NCI-H2196 (cell line): ENCODE data around the gene ZZZ3.
"Not testable (repeated sequence)": the region's sequence is repeated elsewhere in the genome, so short reads cannot be mapped to it uniquely, and the experiment has no call there.

Experiments used
- DNase-seq: peaks from one replicate; lab custom pipeline; 2025; ENCODE audit not compliant: unreplicated experiment; lab: John Stamatoyannopoulos, UW

The ZZZ3 gene

GRCh38 chr1:77682460-77683159, at the start of gene ZZZ3:
TSS of gene ZZZ3 (minus strand) at chr1:77682658. CDS start at chr1:77633354, 49,304 bp downstream.
- peak; percentile 91 for DNase-seq

- DNase-seq, result no peak
Observed at GRCh38 chr1:77732090-77732489, 49.6 kb upstream of the ZZZ3 start.

- DNase-seq, result no peak
Observed at GRCh38 chr1:77725706-77726105, 43.2 kb upstream of the ZZZ3 start.

GRCh38 chr1:77718181-77718580, 35.7 kb upstream of the ZZZ3 start:
- no peak for DNase-seq

- DNase-seq, result no peak
Observed at GRCh38 chr1:77716065-77716464, 33.6 kb upstream of the ZZZ3 start.

- DNase-seq, result no peak
Observed at GRCh38 chr1:77709727-77710126, 27.3 kb upstream of the ZZZ3 start.

- no peak for DNase-seq
Observed at GRCh38 chr1:77706321-77706720, 23.9 kb upstream of the ZZZ3 start.

- no peak for DNase-seq
Observed at GRCh38 chr1:77704736-77705135, 22.3 kb upstream of the ZZZ3 start.

GRCh38 chr1:77699673-77700072, 17.2 kb upstream of the ZZZ3 start:
- DNase-seq, result not testable (repeated sequence)

GRCh38 chr1:77697441-77697840, 15.0 kb upstream of the ZZZ3 start:
- no peak for DNase-seq

- DNase-seq, result no peak
Observed at GRCh38 chr1:77688939-77689338, 6.5 kb upstream of the ZZZ3 start.

GRCh38 chr1:77687519-77687906, 5.1 kb upstream of the ZZZ3 start:
- DNase-seq, result no peak

GRCh38 chr1:77686796-77687518, 4.5 kb upstream of the ZZZ3 start:
- DNase-seq, result no peak

GRCh38 chr1:77683160-77684148, 996 bp upstream of the ZZZ3 start:
- DNase-seq, result peak; percentile 91

GRCh38 chr1:77680173-77680572, 2.3 kb downstream of the ZZZ3 start:
- DNase-seq, result no peak

GRCh38 chr1:77678660-77679610, 3.5 kb downstream of the ZZZ3 start:
- no peak for DNase-seq

GRCh38 chr1:77674807-77675206, 7.7 kb downstream of the ZZZ3 start:
- not testable (repeated sequence) for DNase-seq

- DNase-seq, result no peak
Observed at GRCh38 chr1:77673716-77674355, 8.6 kb downstream of the ZZZ3 start.

- DNase-seq, result no peak
Observed at GRCh38 chr1:77673030-77673429, 9.4 kb downstream of the ZZZ3 start.

GRCh38 chr1:77672374-77672773, 10.1 kb downstream of the ZZZ3 start:
- DNase-seq, result no peak
